ENCODE data around the gene ARPP21.
"Not testable (repeated sequence)": the region's sequence is repeated elsewhere in the genome, so short reads cannot be mapped to it uniquely, and the experiment has no call there.

The ARPP21 gene

DNA sequence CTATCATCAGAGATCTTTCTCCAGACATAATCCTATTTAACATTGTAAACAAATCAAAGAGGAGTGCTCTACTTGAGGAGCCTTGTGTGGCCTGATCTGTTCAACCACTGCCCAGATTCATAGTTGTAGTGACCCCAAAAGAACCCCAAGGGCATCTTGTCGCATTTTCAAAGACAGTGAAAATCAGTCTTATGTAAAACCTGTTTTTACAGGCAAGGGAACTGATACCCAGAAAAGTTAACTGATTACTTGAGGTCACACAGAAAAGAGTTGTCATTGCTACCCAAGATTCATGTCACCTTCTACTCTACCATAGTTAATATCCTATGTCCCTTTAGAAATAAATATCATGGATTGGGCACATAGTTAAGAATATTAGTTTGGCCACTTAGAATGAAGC lies 40.5 kb upstream of the ARPP21 start:
- Histone ChIP-seq H3K27ac (no peak overlapping the region), H3K4me3 (ENCODE audit: low read depth in 1 of 2, low read length in 1 of 2) (no peak overlapping the region), H3K9me3 (no peaks in the 10 kb centered on the region), H3K4me1 (ENCODE audit: control insufficient read depth in 1 of 2, insufficient read depth in 1 of 2, low read depth in 1 of 2, low read length in 1 of 2) (no peaks in the 10 kb centered on the region), H3K36me3 (no peaks in the 10 kb centered on the region), H3K27me3 (no peaks in the 10 kb centered on the region)
- no peak for TF ChIP-seq CTCF (IDR thresholded peaks at IDR 0.05)

GRCh38 chr3:35601959-35602358 lies 37.4 kb upstream of the ARPP21 start:
- TF ChIP-seq CTCF (IDR thresholded peaks at IDR 0.05) = no peak
- Histone ChIP-seq H3K4me1 (ENCODE audit: control insufficient read depth in 1 of 2, insufficient read depth in 1 of 2, low read depth in 1 of 2, low read length in 1 of 2) (no peaks in the 10 kb centered on the region), H3K27ac (no peak overlapping the region), H3K36me3 (no peaks in the 10 kb centered on the region), H3K27me3 (no peaks in the 10 kb centered on the region), H3K9me3 (no peaks in the 10 kb centered on the region), H3K4me3 (ENCODE audit: low read depth in 1 of 2, low read length in 1 of 2) (no peak overlapping the region)

DNA sequence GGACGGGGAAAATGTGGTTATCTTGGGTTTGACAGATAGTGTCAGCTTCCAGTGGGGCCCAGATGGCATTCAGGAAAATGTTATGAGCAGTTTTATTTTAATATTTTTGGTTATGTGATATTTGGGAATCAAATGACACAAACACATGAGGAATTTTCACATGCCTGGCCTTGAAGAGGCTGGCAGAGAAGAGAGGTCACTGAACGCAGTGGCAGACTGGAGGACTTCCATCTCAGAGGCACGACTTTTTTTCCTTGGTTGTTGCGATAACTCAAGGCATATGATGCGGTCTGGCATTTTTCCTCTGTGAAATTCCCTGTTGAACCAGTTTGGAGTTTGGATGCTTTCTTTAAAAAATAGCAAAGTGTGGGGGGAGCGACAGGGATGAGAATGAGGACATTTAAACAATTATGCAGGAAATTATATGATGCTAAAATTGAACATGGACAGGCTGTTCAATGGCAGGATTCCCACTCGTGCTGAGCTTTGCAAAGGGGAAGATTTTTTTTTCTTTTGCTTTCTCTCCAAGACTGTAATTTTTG lies 36.9 kb upstream of the ARPP21 start:
- Histone ChIP-seq H3K36me3 (no peaks in the 10 kb centered on the region), H3K4me1 (ENCODE audit: control insufficient read depth in 1 of 2, insufficient read depth in 1 of 2, low read depth in 1 of 2, low read length in 1 of 2) (no peaks in the 10 kb centered on the region), H3K9me3 (no peaks in the 10 kb centered on the region), H3K27ac (no peak overlapping the region), H3K27me3 (no peaks in the 10 kb centered on the region), H3K4me3 (ENCODE audit: low read depth in 1 of 2, low read length in 1 of 2) (no peak overlapping the region)
- no peak for TF ChIP-seq CTCF (IDR thresholded peaks at IDR 0.05)

DNA sequence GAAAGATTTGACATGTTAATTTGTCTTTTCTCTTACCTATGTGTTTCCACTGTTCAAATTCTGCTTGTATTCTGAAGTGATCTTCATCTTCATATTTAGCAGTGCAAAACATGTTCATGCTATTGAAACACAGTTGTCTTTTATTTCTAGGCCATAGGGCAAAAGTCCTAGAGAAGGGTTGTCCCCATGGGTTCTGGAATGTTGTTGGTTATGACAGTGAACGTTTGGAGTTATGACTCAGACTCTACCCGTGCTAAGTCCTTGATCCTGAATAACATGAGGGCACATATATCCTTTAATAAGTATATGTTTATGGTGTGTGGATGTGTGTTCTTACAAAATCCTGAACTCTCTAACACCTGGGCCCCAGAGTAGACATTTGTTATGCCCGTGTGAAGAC lies 23.0 kb upstream of the ARPP21 start:
- no peak for TF ChIP-seq CTCF (IDR thresholded peaks at IDR 0.05)
- Histone ChIP-seq H3K9me3 (no peaks in the 10 kb centered on the region), H3K27me3 (no peaks in the 10 kb centered on the region)

DNA sequence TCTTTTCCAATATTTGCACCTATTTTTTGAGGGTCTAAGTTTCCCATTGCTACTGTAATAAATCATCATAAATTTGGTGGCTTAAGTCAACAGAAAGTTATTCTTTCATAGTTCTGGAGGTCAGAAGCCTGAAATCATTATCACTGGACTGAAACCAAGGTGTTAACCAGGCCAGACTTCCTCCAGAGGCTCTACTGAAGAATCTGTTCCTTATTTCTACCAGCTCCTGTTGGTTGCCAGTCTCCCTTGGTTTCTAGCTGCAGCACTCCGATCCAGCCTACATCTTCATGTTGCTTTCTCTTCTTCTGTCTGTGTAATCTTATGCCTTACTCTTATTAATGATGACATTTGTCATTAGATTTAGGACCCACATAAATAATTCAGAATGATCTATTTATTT lies 22.0 kb upstream of the ARPP21 start:
- Histone ChIP-seq H3K27me3 (no peaks in the 10 kb centered on the region), H3K4me1 (ENCODE audit: control insufficient read depth in 1 of 2, insufficient read depth in 1 of 2, low read depth in 1 of 2, low read length in 1 of 2) (no peaks in the 10 kb centered on the region), H3K36me3 (no peaks in the 10 kb centered on the region), H3K9me3 (no peaks in the 10 kb centered on the region), H3K4me3 (ENCODE audit: low read depth in 1 of 2, low read length in 1 of 2) (no peak overlapping the region), H3K27ac (no peak overlapping the region)
- no peak for TF ChIP-seq CTCF (IDR thresholded peaks at IDR 0.05)

More for the DNA sequence above, 23.0 kb upstream of the ARPP21 start:
- no peaks in the 10 kb centered on the region for H3K4me1 ChIP-seq (ENCODE audit: control insufficient read depth in 1 of 2, insufficient read depth in 1 of 2, low read depth in 1 of 2, low read length in 1 of 2)
- H3K4me3 ChIP-seq (ENCODE audit: low read depth in 1 of 2, low read length in 1 of 2) = no peak overlapping the region
- H3K36me3 ChIP-seq = no peaks in the 10 kb centered on the region
- H3K27ac ChIP-seq = no peak overlapping the region

- not testable (repeated sequence) for H3K4me3 ChIP-seq (ENCODE audit: low read depth in 1 of 2, low read length in 1 of 2); H3K9me3 ChIP-seq; H3K27ac ChIP-seq; H3K4me1 ChIP-seq (ENCODE audit: control insufficient read depth in 1 of 2, insufficient read depth in 1 of 2, low read depth in 1 of 2, low read length in 1 of 2); H3K36me3 ChIP-seq; H3K27me3 ChIP-seq
Observed at GRCh38 chr3:35620238-35620637, 19.1 kb upstream of the ARPP21 start.

Measured in neutrophil (primary cell).